Measurements from ENCODE around the gene GNAO1. TPM values are rescaled to one million over a fixed set of nuclear protein-coding genes. Genes with fewer than 3 reads are reported as not detected.

GNAO1 gene
- polyA plus RNA-seq, 3 donors: not detected

GRCh38 chr16:56327071-56327928, 136.0 kb downstream of the GNAO1 start:
- no peak overlapping the region for H3K27ac Mint-ChIP-seq
- intact Hi-C loops (cut with micrococcal nuclease): no loop called here
- no peak for DNase-seq
- Histone ChIP-seq H3K9me3 (replicated peaks in 1 of 2; ENCODE audit: control insufficient read depth in 1 of 2, insufficient read depth in 1 of 2, low read length in 2 of 2) (no peaks in the 10 kb centered on the region), H3K36me3 (replicated peaks in 1 of 2; ENCODE audit: control insufficient read depth in 1 of 2, insufficient read depth in 2 of 2, low read length in 2 of 2) (no peaks in the 10 kb centered on the region), H3K79me2 (ENCODE audit: insufficient read depth, low read length) (no peaks in the 10 kb centered on the region), H2AFZ (ENCODE audit: insufficient read depth, low read depth, low read length, poor library complexity, severe bottlenecking) (no peak overlapping the region), H3K4me3 (replicated peaks in 1 of 3; ENCODE audit: low read depth in 2 of 3, low read length in 3 of 3) (no peak overlapping the region), H3K27me3 (ENCODE audit: control insufficient read depth in 2 of 2, insufficient read depth in 2 of 2, low read length in 2 of 2) (no peaks in the 10 kb centered on the region), H4K20me1 (ENCODE audit: insufficient read depth, low read length) (no peaks in the 10 kb centered on the region), H3K9ac (ENCODE audit: insufficient read depth, low read length, poor library complexity, severe bottlenecking) (no peak overlapping the region), H3K27ac (ENCODE audit: low read depth in 1 of 2, low read length in 2 of 2) (no peak overlapping the region), H3K4me2 (replicated peaks; ENCODE audit: extremely low read depth, low read length, poor library complexity, severe bottlenecking) (no peak overlapping the region), H3K4me1 (ENCODE audit: control insufficient read depth in 1 of 2, insufficient read depth in 2 of 2, low read length in 2 of 2) (no peaks in the 10 kb centered on the region)
- no peak for TF ChIP-seq CTCF (IDR thresholded peaks at IDR 0.05)
- H3K27me3 Mint-ChIP-seq (ENCODE audit: low read depth in 3 of 3): peaks cover 0 to 7% (median 4%) of the 10 kb centered on the region in 3 donors
- H3K36me3 Mint-ChIP-seq: no peaks in the 10 kb centered on the region
- no peak overlapping the region for H3K4me3 Mint-ChIP-seq
- 97% methylated on average over 8 of the region's 18 CpGs for WGBS (ENCODE audit: insufficient coverage)
- H3K9me3 Mint-ChIP-seq: no peaks in the 10 kb centered on the region
- peaks cover 2% of the 10 kb centered on the region for H3K4me1 Mint-ChIP-seq

GRCh38 chr16:56327929-56328258, 136.6 kb downstream of the GNAO1 start:
- H3K36me3 ChIP-seq (replicated peaks in 1 of 2; ENCODE audit: control insufficient read depth in 1 of 2, insufficient read depth in 2 of 2, low read length in 2 of 2): no peaks in the 10 kb centered on the region
- no peaks in the 10 kb centered on the region for H3K79me2 ChIP-seq (ENCODE audit: insufficient read depth, low read length)
- DNase-seq: no peak
- H3K4me1 ChIP-seq (ENCODE audit: control insufficient read depth in 1 of 2, insufficient read depth in 2 of 2, low read length in 2 of 2): no peaks in the 10 kb centered on the region
- no peaks in the 10 kb centered on the region for H3K9me3 Mint-ChIP-seq
- no peak for TF ChIP-seq CTCF (IDR thresholded peaks at IDR 0.05)
- H3K4me2 ChIP-seq (replicated peaks; ENCODE audit: extremely low read depth, low read length, poor library complexity, severe bottlenecking): no peak overlapping the region
- no peak overlapping the region for H3K27ac Mint-ChIP-seq
- H3K4me3 ChIP-seq (replicated peaks in 1 of 3; ENCODE audit: low read depth in 2 of 3, low read length in 3 of 3): no peak overlapping the region
- H3K4me1 Mint-ChIP-seq: peaks cover 2% of the 10 kb centered on the region
- H3K36me3 Mint-ChIP-seq: no peaks in the 10 kb centered on the region
- H4K20me1 ChIP-seq (ENCODE audit: insufficient read depth, low read length): no peaks in the 10 kb centered on the region
- intact Hi-C loops (cut with micrococcal nuclease): no loop called here
- H3K27me3 ChIP-seq (ENCODE audit: control insufficient read depth in 2 of 2, insufficient read depth in 2 of 2, low read length in 2 of 2): no peaks in the 10 kb centered on the region
- H3K27me3 Mint-ChIP-seq (ENCODE audit: low read depth in 3 of 3): peaks cover 0 to 10% (median 4%) of the 10 kb centered on the region in 3 donors
- no peak overlapping the region for H2AFZ ChIP-seq (ENCODE audit: insufficient read depth, low read depth, low read length, poor library complexity, severe bottlenecking)
- no peak overlapping the region for H3K4me3 Mint-ChIP-seq
- H3K27ac ChIP-seq (ENCODE audit: low read depth in 1 of 2, low read length in 2 of 2): no peak overlapping the region
- H3K9me3 ChIP-seq (replicated peaks in 1 of 2; ENCODE audit: control insufficient read depth in 1 of 2, insufficient read depth in 1 of 2, low read length in 2 of 2): no peaks in the 10 kb centered on the region
- H3K9ac ChIP-seq (ENCODE audit: insufficient read depth, low read length, poor library complexity, severe bottlenecking): no peak overlapping the region
- WGBS (ENCODE audit: insufficient coverage): 100% methylated on average over 4 of the region's 6 CpGs

All from CD14-positive monocyte (primary cell).